Esophagus muscularis mucosa (tissue), 4 donors: Measurements from ENCODE around the gene RETREG1.

Experiments used
- EP300 ChIP-seq: sonication (generic); formaldehyde crosslinking; IDR thresholded peaks from one replicate; pipeline ENCODE4 v1.6.1; 2017; ENCODE audit warnings: antibody characterized with exemption
- POLR2AphosphoS5 ChIP-seq, 2 donors: sonication (generic); formaldehyde crosslinking; IDR thresholded peaks; one replicate each; pipeline ENCODE4 v1.6.1; 2017; ENCODE audit warnings: antibody characterized with exemption in 2 of 2
- TF ChIP-seq, protein P1 (sequence below), 3 experiments: fragments of 200-600 bp in 2 of 3; fragments of 450-650 bp in 1 of 3; sonication (generic) in 2 of 3; IDR thresholded peaks; one replicate each; pipeline ENCODE4 v1.5.1; 2017 to 2019; ENCODE audit warnings: antibody characterized with exemption in 3 of 3, mild to moderate bottlenecking in 2 of 3, moderate library complexity in 1 of 3

DNA sequence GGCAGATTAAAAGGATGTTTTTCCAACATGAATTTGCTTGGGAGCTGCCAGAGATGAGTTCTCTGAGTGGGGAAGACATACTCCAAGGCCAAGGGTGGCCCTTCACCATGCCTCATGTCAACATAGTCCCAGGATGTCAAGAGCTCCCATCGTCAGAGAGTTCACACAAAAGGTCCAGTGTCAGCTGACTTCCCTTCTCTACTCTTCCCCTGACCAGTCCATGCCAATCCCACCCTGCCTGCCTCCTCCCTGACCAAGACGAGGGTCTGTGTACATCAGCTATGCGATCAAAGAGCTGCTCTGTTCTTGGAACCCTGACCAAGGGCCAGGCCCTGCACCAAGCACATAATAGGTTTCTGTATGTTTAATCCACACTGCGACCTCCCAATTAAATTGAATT lies 80.0 kb downstream of the RETREG1 start:
- TF ChIP-seq, protein P1, sequence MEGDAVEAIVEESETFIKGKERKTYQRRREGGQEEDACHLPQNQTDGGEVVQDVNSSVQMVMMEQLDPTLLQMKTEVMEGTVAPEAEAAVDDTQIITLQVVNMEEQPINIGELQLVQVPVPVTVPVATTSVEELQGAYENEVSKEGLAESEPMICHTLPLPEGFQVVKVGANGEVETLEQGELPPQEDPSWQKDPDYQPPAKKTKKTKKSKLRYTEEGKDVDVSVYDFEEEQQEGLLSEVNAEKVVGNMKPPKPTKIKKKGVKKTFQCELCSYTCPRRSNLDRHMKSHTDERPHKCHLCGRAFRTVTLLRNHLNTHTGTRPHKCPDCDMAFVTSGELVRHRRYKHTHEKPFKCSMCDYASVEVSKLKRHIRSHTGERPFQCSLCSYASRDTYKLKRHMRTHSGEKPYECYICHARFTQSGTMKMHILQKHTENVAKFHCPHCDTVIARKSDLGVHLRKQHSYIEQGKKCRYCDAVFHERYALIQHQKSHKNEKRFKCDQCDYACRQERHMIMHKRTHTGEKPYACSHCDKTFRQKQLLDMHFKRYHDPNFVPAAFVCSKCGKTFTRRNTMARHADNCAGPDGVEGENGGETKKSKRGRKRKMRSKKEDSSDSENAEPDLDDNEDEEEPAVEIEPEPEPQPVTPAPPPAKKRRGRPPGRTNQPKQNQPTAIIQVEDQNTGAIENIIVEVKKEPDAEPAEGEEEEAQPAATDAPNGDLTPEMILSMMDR (IDR thresholded peaks at IDR 0.05): no peak
- TF ChIP-seq EP300 (no peak), POLR2AphosphoS5 (IDR thresholded peaks at IDR 0.05) (no peak)
